GM18526 (cell line): Measurements from ENCODE around the gene PALLD.

ENCODE experiments used
- POLR2A ChIP-seq: IDR thresholded peaks from 3 replicates; pipeline ENCODE4 v1.6.1; 2011; ENCODE audit not compliant: insufficient read length; ENCODE audit errors: extremely low read depth

PALLD gene

GRCh38 chr4:168931215-168931650 is 434.4 kb downstream of the PALLD start:
- TF ChIP-seq POLR2A, result no peak

GRCh38 chr4:168932138-168932537 is 435.3 kb downstream of the PALLD start:
- TF ChIP-seq POLR2A, result no peak

- TF ChIP-seq POLR2A, result no peak
Measured at GRCh38 chr4:168933423-168933822, 436.6 kb downstream of the PALLD start.

- no peak for TF ChIP-seq POLR2A
Measured at GRCh38 chr4:168942985-168943384, 446.1 kb downstream of the PALLD start.

GRCh38 chr4:168945291-168945690 is 448.4 kb downstream of the PALLD start:
- no peak for TF ChIP-seq POLR2A

- TF ChIP-seq POLR2A, result no peak
Measured at GRCh38 chr4:168955674-168956073, 458.8 kb downstream of the PALLD start.

- TF ChIP-seq POLR2A, result no peak
Measured at GRCh38 chr4:168960716-168961115, 463.9 kb downstream of the PALLD start.

- TF ChIP-seq POLR2A, result no peak
Measured at GRCh38 chr4:168972596-168972995, 475.7 kb downstream of the PALLD start.
